NCI-H187 treated with DMSO at 0.1 percent for 48 hours (cell line): ENCODE data around the gene CMYA5.
"Not testable (repeated sequence)": the region's sequence is repeated elsewhere in the genome, so short reads cannot be mapped to it uniquely, and the experiment has no call there.

Source experiments
- DNase-seq: peaks from one replicate; lab custom pipeline; 2025; lab: John Stamatoyannopoulos, UW

Gene CMYA5

GRCh38 chr5:79702606-79703380 lies 13.2 kb downstream of the CMYA5 start:
- DNase-seq = no peak

GRCh38 chr5:79703381-79703645 lies 13.7 kb downstream of the CMYA5 start:
- no peak for DNase-seq

- DNase-seq = no peak
Measured at GRCh38 chr5:79704553-79704952, 14.9 kb downstream of the CMYA5 start.

GRCh38 chr5:79705632-79706031 lies 16.0 kb downstream of the CMYA5 start:
- DNase-seq = no peak

GRCh38 chr5:79706317-79706716 lies 16.7 kb downstream of the CMYA5 start:
- DNase-seq = not testable (repeated sequence)

- DNase-seq = no peak
Measured at GRCh38 chr5:79707535-79707934, 17.9 kb downstream of the CMYA5 start.

- DNase-seq = no peak
Measured at GRCh38 chr5:79712741-79713140, 23.1 kb downstream of the CMYA5 start.

- no peak for DNase-seq
Measured at GRCh38 chr5:79713727-79714126, 24.1 kb downstream of the CMYA5 start.

- no peak for DNase-seq
Measured at GRCh38 chr5:79716839-79717238, 27.2 kb downstream of the CMYA5 start.

GRCh38 chr5:79720096-79720495 lies 30.5 kb downstream of the CMYA5 start:
- no peak for DNase-seq

GRCh38 chr5:79727451-79728355 lies 38.1 kb downstream of the CMYA5 start:
- no peak for DNase-seq

- no peak for DNase-seq
Measured at GRCh38 chr5:79728396-79728795, 38.8 kb downstream of the CMYA5 start.

- no peak for DNase-seq
Measured at GRCh38 chr5:79729679-79730078, 40.0 kb downstream of the CMYA5 start.

GRCh38 chr5:79730564-79730963 lies 40.9 kb downstream of the CMYA5 start:
- no peak for DNase-seq

- DNase-seq = no peak
Measured at GRCh38 chr5:79731775-79732174, 42.1 kb downstream of the CMYA5 start.

GRCh38 chr5:79736528-79737514 lies 47.2 kb downstream of the CMYA5 start:
- no peak for DNase-seq

- no peak for DNase-seq
Measured at GRCh38 chr5:79738349-79738748, 48.7 kb downstream of the CMYA5 start.

- no peak for DNase-seq
Measured at GRCh38 chr5:79742549-79743136, 53.0 kb downstream of the CMYA5 start.

- DNase-seq = no peak
Measured at GRCh38 chr5:79743846-79744605, 54.4 kb downstream of the CMYA5 start.

GRCh38 chr5:79745255-79745654 lies 55.6 kb downstream of the CMYA5 start:
- DNase-seq = no peak
